HCT116 (cell line): ENCODE results near the gene RIPOR3. TPM values are rescaled to one million over a fixed set of nuclear protein-coding genes. Genes with fewer than 3 reads are reported as not detected.

Experiments used
- ATAC-seq: fragments of 200-7000 bp; cut with Tn5 transposase; 2 replicates; pipeline ENCODE4 v1.9.1; 2020; ENCODE audit warnings: mild to moderate bottlenecking, moderate library complexity
- BruUV-seq: library from RNA; stranded (reverse); fragments of 400-500 nt; replicated peaks from 2 replicates; lab custom pipeline; 2021; lab: Mats Ljungman, UMichigan
- CTCF ChIA-PET: fragments of 300-600 bp; sonication (Branson Sonifier 250); formaldehyde crosslinking; loops from one replicate; lab custom pipeline; 2021; ENCODE audit warnings: antibody characterized with exemption; lab: Charles Lee
- POLR2A ChIA-PET: fragments of 300-600, 350-600 bp; sonication (Branson Sonifier 250); formaldehyde crosslinking; loops from one replicate; lab custom pipeline; 2021; ENCODE audit warnings: antibody characterized with exemption; lab: Charles Lee
- RAD21 ChIA-PET, 2 experiments: fragments of 300-600 bp; sonication (Branson Sonifier 250); formaldehyde crosslinking; loops; one replicate each; lab custom pipeline; 2023; ENCODE audit warnings: low total read pairs in 2 of 2; ENCODE audit not compliant: uncharacterized antibody in 2 of 2, unreplicated experiment in 2 of 2, low non-redundant PET in 1 of 2; lab: Charles Lee
- DNase-seq: peaks from one replicate; pipeline ENCODE4 v3.0.0-alpha.2; 2010; ENCODE audit warnings: low read depth, low spot score
- H2AFZ ChIP-seq: fragments of 200-600 bp; shearing (Covaris generic), sonication (generic); 2 replicates; pipeline ENCODE4 v1.6.1; 2017; ENCODE audit warnings: low read depth, mixed run types, mixed read lengths, antibody characterized with exemption, low read length; ENCODE audit not compliant: poor library complexity, severe bottlenecking
- H3K27ac ChIP-seq: 2 replicates; pipeline ENCODE4 v1.5.1; 2012; ENCODE audit warnings: low read depth, low read length
- H3K27me3 ChIP-seq: fragments of 200-600 bp; sonication (generic); 2 replicates; pipeline ENCODE4 v1.6.1; 2016; ENCODE audit warnings: mixed run types, low read length, mixed read lengths; ENCODE audit not compliant: insufficient read depth
- H3K36me3 ChIP-seq, 2 experiments: fragments of 200-500 bp in 1 of 2; fragments of 200-600 bp in 1 of 2; sonication (Bioruptor generic) in 1 of 2; sonication (generic) in 1 of 2; 2 replicates each; pipeline versions ENCODE4 v1.5.1 to v1.6.1; 2014 to 2016; ENCODE audit warnings: low read length in 2 of 2, inconsistent platforms in 1 of 2, mixed read lengths in 1 of 2, mixed run types in 1 of 2; ENCODE audit not compliant: insufficient read depth in 2 of 2, control insufficient read depth in 1 of 2
- H3K4me1 ChIP-seq, 2 experiments: fragments of 200-600 bp in 1 of 2; sonication (generic) in 1 of 2; 2 replicates each; pipeline versions ENCODE4 v1.5.1 to v1.6.1; 2012 to 2017; ENCODE audit warnings: low read length in 2 of 2, inconsistent platforms in 1 of 2, mild to moderate bottlenecking in 1 of 2, mixed read lengths in 1 of 2, mixed run types in 1 of 2, moderate library complexity in 1 of 2; ENCODE audit not compliant: insufficient read depth in 2 of 2, control insufficient read depth in 1 of 2
- H3K4me2 ChIP-seq: fragments of 200-600 bp; sonication (generic); 2 replicates; pipeline ENCODE4 v1.6.1; 2017; ENCODE audit warnings: mixed run types, low read length, mixed read lengths
- H3K4me3 ChIP-seq, 2 experiments: fragments of 200-600 bp in 1 of 2; sonication (generic) in 1 of 2; replicated peaks in 1 of 2; 2 replicates each; pipeline ENCODE4 v1.5.1; 2011 to 2016; ENCODE audit warnings: low read length in 2 of 2, control low read depth in 1 of 2, low read depth in 1 of 2, mild to moderate bottlenecking in 1 of 2, mixed read lengths in 1 of 2, mixed run types in 1 of 2
- H3K79me2 ChIP-seq: fragments of 200-600 bp; sonication (generic); 2 replicates; pipeline ENCODE4 v1.6.1; 2017; ENCODE audit warnings: mild to moderate bottlenecking, mixed run types, low read length, moderate library complexity, mixed read lengths; ENCODE audit not compliant: insufficient read depth
- H3K9ac ChIP-seq: fragments of 200-600 bp; sonication (generic); 2 replicates; pipeline ENCODE4 v1.6.1; 2016; ENCODE audit warnings: low read length, mixed read lengths
- H3K9me2 ChIP-seq: fragments of 200-600 bp; sonication (generic), shearing (Covaris generic); 2 replicates; pipeline ENCODE4 v1.6.1; 2017; ENCODE audit warnings: mixed run types, mild to moderate bottlenecking, moderate library complexity; ENCODE audit not compliant: insufficient read depth
- H3K9me3 ChIP-seq, 2 experiments: fragments of 200-500 bp in 1 of 2; fragments of 200-600 bp in 1 of 2; sonication (Bioruptor generic) in 1 of 2; sonication (generic) in 1 of 2; 2 replicates each; pipeline ENCODE4 v1.6.1; 2014 to 2017; ENCODE audit warnings: low read length in 2 of 2, mixed read lengths in 2 of 2, inconsistent platforms in 1 of 2, low read depth in 1 of 2, mild to moderate bottlenecking in 1 of 2, mixed run types in 1 of 2, moderate library complexity in 1 of 2; ENCODE audit not compliant: control insufficient read depth in 1 of 2, insufficient read depth in 1 of 2
- H4K20me1 ChIP-seq: fragments of 200-600 bp; sonication (generic), shearing (Covaris generic); 2 replicates; pipeline ENCODE4 v1.6.1; 2017; ENCODE audit warnings: mixed run types, mild to moderate bottlenecking, moderate library complexity; ENCODE audit not compliant: insufficient read depth
- CBX3 ChIP-seq: IDR thresholded peaks from 2 replicates; pipeline ENCODE4 v1.6.1; 2012; ENCODE audit warnings: low read depth
- CEBPB ChIP-seq: IDR thresholded peaks from 2 replicates; pipeline ENCODE4 v1.6.1; 2012; ENCODE audit warnings: low read depth
- EGR1 ChIP-seq: IDR thresholded peaks from 2 replicates; pipeline ENCODE4 v1.6.1; 2012; ENCODE audit warnings: low read depth
- ELF1 ChIP-seq: IDR thresholded peaks from 2 replicates; pipeline ENCODE4 v1.6.1; 2012; ENCODE audit warnings: low read depth, borderline replicate concordance
- EZH2 ChIP-seq: fragments of 200-600 bp; sonication (generic); IDR thresholded peaks from 2 replicates; pipeline ENCODE4 v1.6.1; 2017; ENCODE audit warnings: antibody characterized with exemption, mixed run types
- FOSL1 ChIP-seq: IDR thresholded peaks from 2 replicates; pipeline ENCODE4 v1.6.1; 2012; ENCODE audit warnings: low read depth
- JUND ChIP-seq: IDR thresholded peaks from 2 replicates; pipeline ENCODE4 v1.6.1; 2012
- POLR2A ChIP-seq: IDR thresholded peaks from 2 replicates; pipeline ENCODE4 v1.7.0; 2011; ENCODE audit warnings: borderline replicate concordance; ENCODE audit not compliant: insufficient read depth, insufficient read length; ENCODE audit errors: extremely low read depth
- POLR2AphosphoS5 ChIP-seq: IDR thresholded peaks from 2 replicates; pipeline ENCODE4 v1.6.1; 2011; ENCODE audit warnings: mild to moderate bottlenecking, low read depth, low read length, moderate library complexity
- RAD21 ChIP-seq: IDR thresholded peaks from 2 replicates; pipeline ENCODE4 v1.6.1; 2012; ENCODE audit warnings: low read depth, mild to moderate bottlenecking
- SIN3A ChIP-seq: IDR thresholded peaks from 2 replicates; pipeline ENCODE4 v1.6.1; 2012; ENCODE audit warnings: low read depth
- SP1 ChIP-seq: IDR thresholded peaks from 2 replicates; pipeline ENCODE4 v1.6.1; 2012; ENCODE audit warnings: low read depth
- SRF ChIP-seq: IDR thresholded peaks from 2 replicates; pipeline ENCODE4 v1.6.1; 2012; ENCODE audit warnings: low read depth
- TCF7L2 ChIP-seq: IDR thresholded peaks from 2 replicates; pipeline ENCODE4 v1.7.0; 2011; ENCODE audit warnings: borderline replicate concordance, inconsistent platforms; ENCODE audit not compliant: insufficient read depth, insufficient read length; ENCODE audit errors: extremely low read depth
- YY1 ChIP-seq: IDR thresholded peaks from 2 replicates; pipeline ENCODE4 v1.6.1; 2011; ENCODE audit warnings: low read length, low read depth, moderate library complexity, mild to moderate bottlenecking; ENCODE audit not compliant: insufficient replicate concordance; ENCODE audit errors: extremely low read depth
- ZFX ChIP-seq: fragments of 450-650 bp; IDR thresholded peaks from 2 replicates; pipeline ENCODE4 v1.6.1; 2017
- ZNF274 ChIP-seq: fragments of 200-500 bp; sonication (Bioruptor generic); IDR thresholded peaks from 2 replicates; pipeline ENCODE4 v1.6.1; 2014; ENCODE audit warnings: mild to moderate bottlenecking, low read depth, low read length, inconsistent platforms
- intact Hi-C: fragments of 100-400 bp; cut with micrococcal nuclease; formaldehyde crosslinking; loops from 2 replicates; pipeline ENCODE4 v1.10.0; 2022
- total RNA-seq: library from RNA; stranded (reverse); gene quantifications from one replicate; pipeline ENCODE4 v1.2.1, GENCODE V29; 2021; ENCODE audit not compliant: unreplicated experiment
- TF ChIP-seq, protein P1 (sequence below): IDR thresholded peaks from 2 replicates; pipeline ENCODE4 v1.6.1; 2012; ENCODE audit warnings: low read depth
- TF ChIP-seq, protein P2 (sequence below): IDR thresholded peaks from 2 replicates; pipeline ENCODE4 v1.6.1; 2012
- TF ChIP-seq, protein P3 (sequence below), 3 experiments: fragments of 200-600 bp in 1 of 3; sonication (generic) in 1 of 3; IDR thresholded peaks in 2 of 3; conservative IDR thresholded peaks in 1 of 3; 2 replicates each; pipeline ENCODE4 v1.5.1; 2012 to 2017; ENCODE audit warnings: low read depth in 2 of 3, low read length in 2 of 3, antibody characterized with exemption in 1 of 3, borderline replicate concordance in 1 of 3, control low read depth in 1 of 3, mild to moderate bottlenecking in 1 of 3, mixed read lengths in 1 of 3, mixed run types in 1 of 3, moderate library complexity in 1 of 3; ENCODE audit not compliant: insufficient read depth in 1 of 3
- TF ChIP-seq, protein P4 (sequence below): IDR thresholded peaks from 2 replicates; pipeline ENCODE4 v1.6.1; 2011; ENCODE audit warnings: mild to moderate bottlenecking, low read length, moderate library complexity; ENCODE audit not compliant: insufficient replicate concordance; ENCODE audit errors: extremely low read depth
- TF ChIP-seq, protein P5 (sequence below): IDR thresholded peaks from 2 replicates; pipeline ENCODE4 v1.6.1; 2012

RIPOR3 gene
- total RNA-seq, 1 experiment from 2014 or later, result 0.22 TPM

DNA sequence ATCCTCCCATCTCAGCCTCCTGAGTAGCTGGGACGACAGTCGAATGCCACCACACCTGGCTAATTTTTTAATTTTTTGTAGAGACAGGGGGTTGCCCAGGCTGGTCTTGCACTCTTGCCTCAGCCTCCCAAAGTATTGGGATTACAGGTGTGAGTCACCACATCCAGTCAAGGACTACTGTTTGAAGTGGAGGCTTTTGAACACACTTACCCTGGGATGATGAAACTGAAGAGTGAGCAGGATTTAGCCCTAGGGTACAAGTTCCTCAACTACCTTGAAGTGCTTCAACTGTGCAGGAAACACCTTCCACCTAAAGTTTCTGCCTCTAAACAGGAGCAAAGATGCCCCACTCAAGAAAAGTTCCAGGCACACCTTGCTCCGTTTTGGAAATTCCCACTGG lies 24.4 kb upstream of the RIPOR3 start:
- no peaks in the 10 kb centered on the region for H3K9me2 ChIP-seq
- H3K27ac ChIP-seq, result no peak overlapping the region
- H3K9me3 ChIP-seq, result no peaks in the 10 kb centered on the region
- H3K4me2 ChIP-seq, result peak overlapping the region; percentile 27
- ChIA-PET POLR2A (interaction anchor here (1.2 to 3.1 kb wide), 2 partner anchors 9 to 12 kb away, joined by 3 to 14 read pairs; no protein-coding TSS in a partner anchor), CTCF (no interaction called here), RAD21 (no interaction called here)
- DNase-seq (no peak), ATAC-seq (peak; percentile 68)
- H3K9ac ChIP-seq, result no peak overlapping the region
- H3K27me3 ChIP-seq, result no peaks in the 10 kb centered on the region
- H3K36me3 ChIP-seq, result no peaks in the 10 kb centered on the region
- BruUV-seq, result no TSS peak
- intact Hi-C loops, result no loop called here
- H3K4me3 ChIP-seq, result no peak overlapping the region
- no peak overlapping the region for H2AFZ ChIP-seq
- H4K20me1 ChIP-seq, result no peaks in the 10 kb centered on the region
- H3K4me1 ChIP-seq, result peaks cover 18 to 54% of the 10 kb centered on the region in 2 experiments; a peak in 3 of 4 replicates
- no peaks in the 10 kb centered on the region for H3K79me2 ChIP-seq
- TF ChIP-seq EZH2 (no peak), ZFX (no peak), CBX3 (peak; percentile 46; the same call in 1 of the 2 replicates), ZNF274 (no peak), EGR1 (no peak), RAD21 (no peak), SP1 (peak; percentile 56), SRF (no peak), CEBPB (peak; percentile 83), POLR2AphosphoS5 (no peak), FOSL1 (peak; percentile 57), JUND (peak; percentile 47), YY1 (no peak), POLR2A (no peak), TCF7L2 (peak; percentile 31), SIN3A (0 out of 2 replicates have a peak, but pooled peaks have one; percentile 23), ELF1 (no peak)
- TF ChIP-seq, protein P1, sequence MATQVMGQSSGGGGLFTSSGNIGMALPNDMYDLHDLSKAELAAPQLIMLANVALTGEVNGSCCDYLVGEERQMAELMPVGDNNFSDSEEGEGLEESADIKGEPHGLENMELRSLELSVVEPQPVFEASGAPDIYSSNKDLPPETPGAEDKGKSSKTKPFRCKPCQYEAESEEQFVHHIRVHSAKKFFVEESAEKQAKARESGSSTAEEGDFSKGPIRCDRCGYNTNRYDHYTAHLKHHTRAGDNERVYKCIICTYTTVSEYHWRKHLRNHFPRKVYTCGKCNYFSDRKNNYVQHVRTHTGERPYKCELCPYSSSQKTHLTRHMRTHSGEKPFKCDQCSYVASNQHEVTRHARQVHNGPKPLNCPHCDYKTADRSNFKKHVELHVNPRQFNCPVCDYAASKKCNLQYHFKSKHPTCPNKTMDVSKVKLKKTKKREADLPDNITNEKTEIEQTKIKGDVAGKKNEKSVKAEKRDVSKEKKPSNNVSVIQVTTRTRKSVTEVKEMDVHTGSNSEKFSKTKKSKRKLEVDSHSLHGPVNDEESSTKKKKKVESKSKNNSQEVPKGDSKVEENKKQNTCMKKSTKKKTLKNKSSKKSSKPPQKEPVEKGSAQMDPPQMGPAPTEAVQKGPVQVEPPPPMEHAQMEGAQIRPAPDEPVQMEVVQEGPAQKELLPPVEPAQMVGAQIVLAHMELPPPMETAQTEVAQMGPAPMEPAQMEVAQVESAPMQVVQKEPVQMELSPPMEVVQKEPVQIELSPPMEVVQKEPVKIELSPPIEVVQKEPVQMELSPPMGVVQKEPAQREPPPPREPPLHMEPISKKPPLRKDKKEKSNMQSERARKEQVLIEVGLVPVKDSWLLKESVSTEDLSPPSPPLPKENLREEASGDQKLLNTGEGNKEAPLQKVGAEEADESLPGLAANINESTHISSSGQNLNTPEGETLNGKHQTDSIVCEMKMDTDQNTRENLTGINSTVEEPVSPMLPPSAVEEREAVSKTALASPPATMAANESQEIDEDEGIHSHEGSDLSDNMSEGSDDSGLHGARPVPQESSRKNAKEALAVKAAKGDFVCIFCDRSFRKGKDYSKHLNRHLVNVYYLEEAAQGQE, result no peak
- TF ChIP-seq, protein P2, sequence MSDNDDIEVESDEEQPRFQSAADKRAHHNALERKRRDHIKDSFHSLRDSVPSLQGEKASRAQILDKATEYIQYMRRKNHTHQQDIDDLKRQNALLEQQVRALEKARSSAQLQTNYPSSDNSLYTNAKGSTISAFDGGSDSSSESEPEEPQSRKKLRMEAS, result 0 out of 2 replicates have a peak, but pooled peaks have one; percentile 18
- TF ChIP-seq, protein P3, sequence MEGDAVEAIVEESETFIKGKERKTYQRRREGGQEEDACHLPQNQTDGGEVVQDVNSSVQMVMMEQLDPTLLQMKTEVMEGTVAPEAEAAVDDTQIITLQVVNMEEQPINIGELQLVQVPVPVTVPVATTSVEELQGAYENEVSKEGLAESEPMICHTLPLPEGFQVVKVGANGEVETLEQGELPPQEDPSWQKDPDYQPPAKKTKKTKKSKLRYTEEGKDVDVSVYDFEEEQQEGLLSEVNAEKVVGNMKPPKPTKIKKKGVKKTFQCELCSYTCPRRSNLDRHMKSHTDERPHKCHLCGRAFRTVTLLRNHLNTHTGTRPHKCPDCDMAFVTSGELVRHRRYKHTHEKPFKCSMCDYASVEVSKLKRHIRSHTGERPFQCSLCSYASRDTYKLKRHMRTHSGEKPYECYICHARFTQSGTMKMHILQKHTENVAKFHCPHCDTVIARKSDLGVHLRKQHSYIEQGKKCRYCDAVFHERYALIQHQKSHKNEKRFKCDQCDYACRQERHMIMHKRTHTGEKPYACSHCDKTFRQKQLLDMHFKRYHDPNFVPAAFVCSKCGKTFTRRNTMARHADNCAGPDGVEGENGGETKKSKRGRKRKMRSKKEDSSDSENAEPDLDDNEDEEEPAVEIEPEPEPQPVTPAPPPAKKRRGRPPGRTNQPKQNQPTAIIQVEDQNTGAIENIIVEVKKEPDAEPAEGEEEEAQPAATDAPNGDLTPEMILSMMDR (IDR thresholded peaks at IDR 0.05 in 2 of 3, conservative IDR thresholded peaks at IDR 0.05 in 1 of 3; ENCODE audit: borderline replicate concordance in 1 of 3, insufficient read depth in 1 of 3, low read depth in 2 of 3, low read length in 2 of 3), result no peak
- TF ChIP-seq, protein P4, sequence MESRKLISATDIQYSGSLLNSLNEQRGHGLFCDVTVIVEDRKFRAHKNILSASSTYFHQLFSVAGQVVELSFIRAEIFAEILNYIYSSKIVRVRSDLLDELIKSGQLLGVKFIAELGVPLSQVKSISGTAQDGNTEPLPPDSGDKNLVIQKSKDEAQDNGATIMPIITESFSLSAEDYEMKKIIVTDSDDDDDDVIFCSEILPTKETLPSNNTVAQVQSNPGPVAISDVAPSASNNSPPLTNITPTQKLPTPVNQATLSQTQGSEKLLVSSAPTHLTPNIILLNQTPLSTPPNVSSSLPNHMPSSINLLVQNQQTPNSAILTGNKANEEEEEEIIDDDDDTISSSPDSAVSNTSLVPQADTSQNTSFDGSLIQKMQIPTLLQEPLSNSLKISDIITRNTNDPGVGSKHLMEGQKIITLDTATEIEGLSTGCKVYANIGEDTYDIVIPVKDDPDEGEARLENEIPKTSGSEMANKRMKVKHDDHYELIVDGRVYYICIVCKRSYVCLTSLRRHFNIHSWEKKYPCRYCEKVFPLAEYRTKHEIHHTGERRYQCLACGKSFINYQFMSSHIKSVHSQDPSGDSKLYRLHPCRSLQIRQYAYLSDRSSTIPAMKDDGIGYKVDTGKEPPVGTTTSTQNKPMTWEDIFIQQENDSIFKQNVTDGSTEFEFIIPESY, result no peak
- TF ChIP-seq, protein P5, sequence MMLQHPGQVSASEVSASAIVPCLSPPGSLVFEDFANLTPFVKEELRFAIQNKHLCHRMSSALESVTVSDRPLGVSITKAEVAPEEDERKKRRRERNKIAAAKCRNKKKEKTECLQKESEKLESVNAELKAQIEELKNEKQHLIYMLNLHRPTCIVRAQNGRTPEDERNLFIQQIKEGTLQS, result no peak; the same call in 1 of the 2 replicates
